GM19239 (cell line): Measurements from ENCODE around the gene SEMA3G.

Experiments used
- DNase-seq: peaks from one replicate; pipeline ENCODE4 v3.0.0; 2011; ENCODE audit warnings: low spot score; ENCODE audit not compliant: insufficient read length
- FAIRE-seq: peaks from 2 replicates; lab custom pipeline; 2011; peaks lifted over from hg19 to GRCh38; lab: Jason Lieb, UNC

SEMA3G gene

GRCh38 chr3:52440671-52441070, 4.2 kb downstream of the SEMA3G start:
- FAIRE-seq (no peak), DNase-seq (no peak)

- FAIRE-seq (no peak), DNase-seq (no peak)
These were observed 4.7 kb downstream of the SEMA3G start for GRCh38 chr3:52440249-52440551.

GRCh38 chr3:52439426-52440248, 5.3 kb downstream of the SEMA3G start:
- FAIRE-seq (no peak), DNase-seq (no peak)

GRCh38 chr3:52438579-52439425, 6.1 kb downstream of the SEMA3G start:
- DNase-seq (no peak), FAIRE-seq (no peak)

GRCh38 chr3:52438104-52438376, 6.9 kb downstream of the SEMA3G start:
- no peak for FAIRE-seq
- DNase-seq, result no peak

GRCh38 chr3:52437326-52438103, 7.4 kb downstream of the SEMA3G start:
- DNase-seq (no peak), FAIRE-seq (no peak)

- no peak for FAIRE-seq
- no peak for DNase-seq
These were observed 8.3 kb downstream of the SEMA3G start for GRCh38 chr3:52436500-52437149.

GRCh38 chr3:52435246-52436101, 9.4 kb downstream of the SEMA3G start:
- DNase-seq, result no peak
- FAIRE-seq, result no peak

GRCh38 chr3:52434491-52435115, 10.3 kb downstream of the SEMA3G start:
- FAIRE-seq (no peak), DNase-seq (no peak)

- DNase-seq (no peak), FAIRE-seq (no peak)
These were observed 10.9 kb downstream of the SEMA3G start for GRCh38 chr3:52433996-52434479.

GRCh38 chr3:52433328-52433995, 11.4 kb downstream of the SEMA3G start:
- FAIRE-seq (no peak), DNase-seq (no peak)

- DNase-seq (no peak), FAIRE-seq (no peak)
These were observed 12.2 kb downstream of the SEMA3G start for GRCh38 chr3:52432691-52433141.

- DNase-seq (no peak), FAIRE-seq (no peak)
These were observed 12.7 kb downstream of the SEMA3G start for GRCh38 chr3:52432225-52432624.

GRCh38 chr3:52431459-52432223, 13.3 kb downstream of the SEMA3G start:
- DNase-seq, result no peak
- no peak for FAIRE-seq

- FAIRE-seq, result no peak
- no peak for DNase-seq
These were observed 14.5 kb downstream of the SEMA3G start for GRCh38 chr3:52430416-52430810.

GRCh38 chr3:52429779-52430415, 15.0 kb downstream of the SEMA3G start:
- DNase-seq (no peak), FAIRE-seq (no peak)

GRCh38 chr3:52429031-52429430, 15.9 kb downstream of the SEMA3G start:
- no peak for FAIRE-seq
- no peak for DNase-seq
